Urothelium cell line (cell line): Measurements from ENCODE around the gene SRSF3.
A peak's percentile ranks its signal among the peaks of the same experiment; 100 is the strongest.
"Not testable (repeated sequence)": the region's sequence is repeated elsewhere in the genome, so short reads cannot be mapped to it uniquely, and the experiment has no call there.

Experiments
- DNase-seq: peaks from one replicate; pipeline ENCODE4 v3.0.0; 2011; ENCODE audit warnings: low spot score, mixed read lengths
- FAIRE-seq: peaks from 2 replicates; lab custom pipeline; 2011; peaks lifted over from hg19 to GRCh38; lab: Jason Lieb, UNC

SRSF3 gene

GRCh38 chr6:36603222-36604089, 9.3 kb downstream of the SRSF3 start:
- no peak for FAIRE-seq
- DNase-seq = no peak

DNA sequence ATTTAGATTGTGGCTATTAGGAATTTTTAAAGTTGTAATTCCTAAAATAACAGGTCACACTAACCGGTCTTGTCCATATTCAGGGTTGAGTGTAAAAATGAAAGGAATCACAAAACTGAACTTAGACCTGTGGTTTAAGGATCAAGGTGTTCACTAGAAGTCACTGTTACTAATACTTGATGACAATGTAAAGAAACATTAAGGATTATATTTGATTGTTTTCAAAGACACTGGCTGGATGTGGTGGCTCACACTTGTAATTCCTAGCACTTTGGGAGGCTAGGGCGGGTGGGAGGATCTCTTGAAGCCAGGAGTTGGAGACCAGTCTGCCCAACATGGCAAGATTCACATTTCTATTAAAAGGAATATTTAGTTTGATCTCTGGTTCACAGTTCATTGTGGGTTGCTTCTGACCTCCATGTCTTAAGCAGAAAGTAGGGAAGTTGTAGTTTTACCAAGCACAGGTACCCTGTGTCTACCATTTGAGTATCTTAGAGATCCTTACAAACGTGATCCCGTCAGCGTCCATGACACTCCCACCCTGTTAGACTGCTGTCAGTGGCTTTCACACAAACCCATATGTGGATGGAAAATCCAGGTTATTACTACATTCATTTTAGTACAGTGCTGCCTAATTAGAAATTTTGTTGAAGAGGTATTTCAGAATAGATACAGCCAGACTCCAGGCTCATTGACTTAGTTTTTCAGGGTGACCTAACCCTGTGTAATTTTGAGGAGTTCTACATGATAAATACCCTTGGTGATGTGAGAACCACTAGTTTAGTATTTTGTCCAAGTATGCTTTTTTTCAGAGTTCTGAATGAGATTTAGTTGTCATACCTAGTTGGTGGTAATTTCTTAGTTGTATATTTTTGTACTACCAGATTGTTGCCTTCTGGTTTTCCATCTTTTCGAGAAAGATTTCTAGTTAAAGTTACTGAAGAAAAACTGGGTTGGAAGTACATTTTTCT, 10.2 kb downstream of the SRSF3 start:
- no peak for FAIRE-seq
- DNase-seq = no peak

- FAIRE-seq (no peak), DNase-seq (no peak)
Observed at GRCh38 chr6:36605143-36605542, 11.0 kb downstream of the SRSF3 start.

GRCh38 chr6:36605560-36606391, 11.6 kb downstream of the SRSF3 start:
- no peak for DNase-seq
- no peak for FAIRE-seq

- DNase-seq, FAIRE-seq: not testable (repeated sequence)
Observed at GRCh38 chr6:36607305-36607682, 13.1 kb downstream of the SRSF3 start.

- DNase-seq (no peak), FAIRE-seq (no peak)
Observed at GRCh38 chr6:36607683-36608386, 13.7 kb downstream of the SRSF3 start.

DNA sequence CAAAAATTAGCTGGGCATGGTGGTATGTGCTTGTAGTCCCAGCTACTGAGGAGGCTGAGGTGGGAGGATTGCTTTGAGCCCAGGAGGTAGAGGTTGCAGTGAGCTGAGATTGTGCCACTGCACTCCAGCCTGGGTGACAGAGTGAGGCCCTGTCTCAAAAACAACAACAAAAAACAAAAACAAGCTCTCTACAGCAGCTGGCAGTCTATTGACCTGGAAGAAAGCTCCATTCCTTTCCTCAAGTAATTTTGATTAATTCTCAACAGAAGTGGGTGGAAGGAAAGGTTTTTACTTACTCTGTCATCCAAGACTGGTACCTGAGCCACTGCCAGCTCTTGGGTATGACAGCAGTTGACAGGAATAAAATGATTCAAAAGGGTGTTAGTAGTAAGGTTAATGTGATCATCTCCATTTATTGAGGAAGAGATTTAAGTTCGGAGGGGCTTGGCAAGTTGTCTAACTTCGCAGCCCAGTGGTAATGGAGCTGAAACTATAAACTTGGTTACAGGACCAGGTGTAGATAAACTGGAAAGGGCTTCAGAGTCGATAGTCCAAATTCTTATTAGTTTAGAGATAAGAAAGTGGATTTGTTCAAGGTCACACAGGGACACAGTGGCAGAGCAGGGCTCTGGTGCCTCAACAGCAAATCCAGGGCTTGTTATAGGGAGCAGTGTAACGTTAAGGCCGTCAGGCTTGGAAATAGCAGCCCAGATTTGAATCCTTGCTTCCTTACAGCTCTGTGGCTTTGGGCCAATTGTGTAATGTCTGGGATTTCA, 14.8 kb downstream of the SRSF3 start:
- DNase-seq = no peak
- no peak for FAIRE-seq

DNA sequence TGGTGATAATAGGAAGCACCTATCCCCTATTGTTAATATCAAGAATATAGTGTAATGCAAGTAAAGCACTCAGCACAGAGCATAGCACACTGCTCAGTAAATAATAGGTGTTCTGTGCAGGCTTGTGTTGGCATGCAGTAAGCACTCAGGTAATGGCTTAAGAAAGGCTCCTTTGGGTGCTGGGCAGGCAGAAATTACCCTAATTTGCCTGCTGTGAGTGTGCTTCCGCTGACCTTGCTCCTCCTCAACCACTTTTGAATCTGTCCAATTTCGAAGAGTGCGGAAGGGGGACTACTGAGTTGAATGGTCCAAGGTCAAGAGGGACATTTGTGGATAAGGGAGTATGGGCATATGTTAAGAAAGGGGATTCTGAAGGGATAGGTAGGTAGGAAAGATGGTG, 15.4 kb downstream of the SRSF3 start:
- no peak for FAIRE-seq
- DNase-seq = no peak

- DNase-seq (no peak), FAIRE-seq (no peak)
Observed at GRCh38 chr6:36610041-36610955, 16.1 kb downstream of the SRSF3 start.

DNA sequence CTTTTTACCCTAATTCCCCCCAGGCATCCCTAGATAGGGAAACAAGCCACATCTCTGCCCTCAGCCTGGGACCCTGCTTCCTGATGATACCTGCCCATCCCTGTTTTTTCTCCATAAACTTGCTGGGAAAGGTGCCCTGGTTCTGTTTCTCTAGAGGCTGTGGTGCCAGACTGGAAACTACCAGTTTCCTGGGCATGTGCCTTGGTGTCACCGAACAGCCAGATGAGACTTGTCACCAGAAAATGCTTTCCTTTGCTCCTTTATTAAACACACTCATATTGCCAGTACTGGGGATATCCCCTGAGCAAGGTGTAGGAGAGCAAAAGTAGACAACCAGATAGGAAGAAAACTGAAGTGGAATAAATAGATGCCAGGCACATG, 16.8 kb downstream of the SRSF3 start:
- no peak for FAIRE-seq

GRCh38 chr6:36611679-36612078, 17.5 kb downstream of the SRSF3 start:
- DNase-seq, FAIRE-seq: not testable (repeated sequence)

More for the DNA sequence above, 16.8 kb downstream of the SRSF3 start:
- DNase-seq = no peak

DNA sequence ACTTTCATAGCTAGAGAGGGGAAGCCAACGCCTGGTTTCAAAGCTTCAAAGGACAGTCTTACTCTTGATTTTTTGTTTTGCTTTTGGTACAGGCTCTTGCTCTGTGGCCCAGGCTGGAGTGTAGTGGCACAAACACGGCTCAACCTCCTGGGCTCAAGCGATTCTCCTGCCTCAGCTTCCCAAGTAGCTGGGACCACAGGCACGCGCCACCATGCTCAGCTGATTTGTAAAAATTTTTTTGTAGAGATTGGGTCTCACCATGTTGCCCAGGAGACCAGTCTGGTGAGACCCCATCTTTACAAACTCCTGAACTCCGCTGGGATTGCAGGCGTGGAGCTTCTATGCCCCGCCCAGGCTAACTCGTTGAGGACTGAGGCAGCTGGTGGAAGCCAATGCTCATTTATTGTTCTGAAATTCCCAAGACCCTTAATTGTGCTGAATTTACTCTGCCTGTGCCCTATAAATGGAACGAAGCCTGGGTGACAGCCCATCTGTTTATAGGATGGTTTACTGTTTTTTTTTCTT, 18.0 kb downstream of the SRSF3 start:
- FAIRE-seq (no peak), DNase-seq (no peak)

- no peak for FAIRE-seq
- no peak for DNase-seq
Observed at GRCh38 chr6:36613200-36613995, 19.2 kb downstream of the SRSF3 start.

DNA sequence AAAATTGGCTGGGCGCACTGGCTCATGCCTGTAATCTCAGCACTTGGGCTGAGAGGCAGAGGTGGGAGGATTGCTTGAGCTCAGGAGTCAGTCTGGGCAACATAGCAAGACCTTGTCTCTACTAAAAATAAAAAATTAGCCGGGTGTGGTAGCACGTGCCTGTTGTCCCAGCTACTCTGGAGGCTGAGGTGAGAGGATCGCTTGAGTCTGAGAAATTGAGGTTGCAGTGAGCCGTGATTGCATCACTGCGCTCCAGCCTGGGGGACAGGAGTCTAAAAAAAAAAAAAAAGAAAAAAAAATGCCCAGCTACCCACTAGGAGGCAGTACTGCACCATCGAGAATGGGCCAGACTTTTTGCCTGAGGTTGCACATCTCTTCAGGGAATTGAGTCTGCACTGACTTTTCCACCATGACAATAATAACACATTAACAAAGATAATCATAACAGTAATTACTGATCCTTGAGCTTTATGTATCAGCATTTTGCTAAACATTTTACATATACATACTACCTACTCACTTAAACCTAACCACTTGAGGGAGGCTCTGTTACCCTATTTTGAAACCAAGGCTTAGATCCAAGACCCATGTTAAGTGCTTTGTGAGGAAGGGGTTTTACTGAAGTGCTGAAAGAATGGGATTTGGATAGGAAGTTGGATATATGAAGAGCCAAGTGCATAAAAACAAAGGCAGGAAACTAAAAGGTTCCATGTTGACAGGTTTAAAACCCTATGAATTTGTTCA, 21.0 kb downstream of the SRSF3 start:
- FAIRE-seq (no peak), DNase-seq (peak; percentile 50)

- FAIRE-seq (no peak), DNase-seq (peak; percentile 46)
Observed at GRCh38 chr6:36616893-36617521, 22.8 kb downstream of the SRSF3 start.
